SK-N-SH (cell line): ENCODE measurements around the gene IRF5. TPM values are rescaled to one million over a fixed set of nuclear protein-coding genes. Genes with fewer than 3 reads are reported as not detected.

Experiments
- CTCF ChIA-PET: fragments of 300-600, 350-600 bp; formaldehyde crosslinking; extraction: SDS; loops from one replicate; lab custom pipeline; 2021; lab: Yijun Ruan, JAX
- POLR2A ChIA-PET: fragments of 350-600 bp; sonication (Branson Sonifier 250); formaldehyde crosslinking; extraction: SDS; loops from one replicate; lab custom pipeline; 2020; ENCODE audit warnings: antibody characterized with exemption, inconsistent platforms; lab: Yijun Ruan, JAX
- DNase-seq: peaks from one replicate; pipeline ENCODE4 v3.0.0; 2012
- H2AFZ ChIP-seq: fragments of 200-600 bp; sonication (generic); 2 replicates; pipeline ENCODE4 v1.8.1; 2016; ENCODE audit warnings: antibody characterized with exemption, mild to moderate bottlenecking, low read depth
- H3F3A ChIP-seq: fragments of 200-600 bp; sonication (generic); replicated peaks from 2 replicates; pipeline ENCODE3; 2016; ENCODE audit warnings: antibody characterized with exemption, mild to moderate bottlenecking; ENCODE audit not compliant: insufficient read depth
- H3K27ac ChIP-seq, 2 experiments: fragments of 200-500 bp in 1 of 2; fragments of 200-600 bp in 1 of 2; sonication (Bioruptor generic) in 1 of 2; sonication (generic), shearing (Covaris generic) in 1 of 2; 2 replicates each; pipeline versions ENCODE4 v1.5.1 to v1.6.1; 2014 to 2016; ENCODE audit warnings: low read depth in 2 of 2, inconsistent platforms in 1 of 2, low read length in 1 of 2, mild to moderate bottlenecking in 1 of 2, mixed read lengths in 1 of 2
- H3K27me3 ChIP-seq: fragments of 200-600 bp; sonication (generic), shearing (Covaris generic); 2 replicates; pipeline ENCODE4 v1.6.1; 2016; ENCODE audit warnings: mixed run types; ENCODE audit not compliant: insufficient read depth
- H3K36me3 ChIP-seq, 2 experiments: fragments of 200-500 bp in 1 of 2; fragments of 200-600 bp in 1 of 2; sonication (Bioruptor generic) in 1 of 2; sonication (generic) in 1 of 2; replicated peaks in 1 of 2; 2 replicates each; pipeline versions ENCODE3 to v1.5.1; 2014 to 2016; ENCODE audit warnings: low read length in 1 of 2, mild to moderate bottlenecking in 1 of 2; ENCODE audit not compliant: insufficient read depth in 2 of 2, control insufficient read depth in 1 of 2
- H3K4me1 ChIP-seq, 2 experiments: fragments of 200-500 bp in 1 of 2; fragments of 200-600 bp in 1 of 2; sonication (Bioruptor generic) in 1 of 2; sonication (generic), shearing (Covaris generic) in 1 of 2; 2 replicates each; pipeline versions ENCODE4 v1.5.1 to v1.6.1; 2014 to 2016; ENCODE audit warnings: low read depth in 1 of 2, low read length in 1 of 2, mixed run types in 1 of 2; ENCODE audit not compliant: insufficient read depth in 2 of 2, control insufficient read depth in 1 of 2
- H3K4me2 ChIP-seq: fragments of 200-600 bp; sonication (generic), shearing (Covaris generic); 2 replicates; pipeline ENCODE4 v1.6.1; 2017; ENCODE audit warnings: mixed run types
- H3K4me3 ChIP-seq, 2 experiments: fragments of 200-500 bp in 1 of 2; fragments of 200-600 bp in 1 of 2; sonication (Bioruptor generic) in 1 of 2; sonication (generic), shearing (Covaris generic) in 1 of 2; 2 replicates each; pipeline versions ENCODE4 v1.5.1 to v1.8.1; 2014 to 2016; ENCODE audit warnings: low read depth in 2 of 2, inconsistent platforms in 1 of 2, low read length in 1 of 2, mild to moderate bottlenecking in 1 of 2, mixed read lengths in 1 of 2, moderate library complexity in 1 of 2
- H3K79me2 ChIP-seq: fragments of 200-600 bp; sonication (generic); 2 replicates; pipeline ENCODE4 v1.8.1; 2017; ENCODE audit warnings: mild to moderate bottlenecking; ENCODE audit not compliant: insufficient read depth
- H3K9ac ChIP-seq: fragments of 200-600 bp; sonication (generic); 2 replicates; pipeline ENCODE4 v1.6.1; 2017; ENCODE audit warnings: mixed run types
- H3K9me2 ChIP-seq: fragments of 200-600 bp; sonication (generic); 2 replicates; pipeline ENCODE4 v1.6.1; 2017; ENCODE audit warnings: mixed run types
- H3K9me3 ChIP-seq: fragments of 200-600 bp; sonication (generic); 2 replicates; pipeline ENCODE4 v1.6.1; 2017; ENCODE audit warnings: mixed run types, mild to moderate bottlenecking, moderate library complexity
- H4K20me1 ChIP-seq: fragments of 200-600 bp; sonication (generic); 2 replicates; pipeline ENCODE4 v1.6.1; 2017; ENCODE audit warnings: mild to moderate bottlenecking, mixed run types; ENCODE audit not compliant: insufficient read depth
- CHD2 ChIP-seq: fragments of 150-350 bp; IDR thresholded peaks from 2 replicates; pipeline ENCODE4 v1.6.1; 2018; ENCODE audit warnings: low read length; ENCODE audit not compliant: partially characterized antibody
- CTCF ChIP-seq: fragments of 200-600 bp; sonication (generic); IDR thresholded peaks from 2 replicates; pipeline ENCODE4 v1.6.1; 2017; ENCODE audit warnings: antibody characterized with exemption, mild to moderate bottlenecking, moderate library complexity
- EP300 ChIP-seq, 2 experiments: IDR thresholded peaks; 2 replicates each; pipeline versions ENCODE4 v1.4.0 to v1.6.1; 2012; ENCODE audit warnings: borderline replicate concordance in 1 of 2, low read depth in 1 of 2, low read length in 1 of 2
- EZH2phosphoT487 ChIP-seq: fragments of 200-600 bp; sonication (generic); IDR thresholded peaks from 2 replicates; pipeline ENCODE4 v1.6.1; 2017; ENCODE audit warnings: low read depth, mixed run types, mild to moderate bottlenecking, antibody characterized with exemption, moderate library complexity, borderline replicate concordance
- FOSL2 ChIP-seq: IDR thresholded peaks from 2 replicates; pipeline ENCODE4 v1.4.0; 2012; ENCODE audit warnings: low read depth, mild to moderate bottlenecking, moderate library complexity, borderline replicate concordance
- FOXM1 ChIP-seq: IDR thresholded peaks from 2 replicates; pipeline ENCODE4 v1.4.0; 2012; ENCODE audit warnings: low read depth, mild to moderate bottlenecking
- GABPA ChIP-seq: IDR thresholded peaks from 2 replicates; pipeline ENCODE4 v1.4.0; 2012; ENCODE audit warnings: low read depth, mild to moderate bottlenecking
- IRF3 ChIP-seq: fragments of 150-350 bp; IDR thresholded peaks from 2 replicates; pipeline ENCODE4 v1.6.1; 2016; ENCODE audit warnings: mild to moderate bottlenecking, low read depth, low read length
- JUND ChIP-seq: IDR thresholded peaks from 2 replicates; pipeline ENCODE4 v1.4.0; 2012
- MAX ChIP-seq: IDR thresholded peaks from 2 replicates; pipeline ENCODE4 v1.4.0; 2012; ENCODE audit warnings: low read depth
- PBX3 ChIP-seq: IDR thresholded peaks from 2 replicates; pipeline ENCODE4; 2012
- POLR2AphosphoS5 ChIP-seq: IDR thresholded peaks from 2 replicates; pipeline ENCODE4 v1.6.1; 2012; ENCODE audit warnings: low read depth, low read length
- RFX5 ChIP-seq: IDR thresholded peaks from 2 replicates; pipeline ENCODE4 v1.6.1; 2012; ENCODE audit warnings: mild to moderate bottlenecking, improper control_type of control experiment, low read length
- RXRA ChIP-seq: IDR thresholded peaks from 2 replicates; pipeline ENCODE4 v1.4.0; 2012; ENCODE audit warnings: low read depth, mild to moderate bottlenecking, borderline replicate concordance
- SIN3A ChIP-seq: IDR thresholded peaks from 2 replicates; pipeline ENCODE4 v1.6.1; 2012; ENCODE audit warnings: low read depth, mild to moderate bottlenecking, low read length, moderate library complexity, borderline replicate concordance
- SMC3 ChIP-seq: IDR thresholded peaks from 2 replicates; pipeline ENCODE4 v1.6.1; 2012; ENCODE audit warnings: low read depth, low read length, improper control_type of control experiment
- TEAD4 ChIP-seq: IDR thresholded peaks from 2 replicates; pipeline ENCODE4 v1.4.0; 2012; ENCODE audit warnings: mild to moderate bottlenecking, borderline replicate concordance; ENCODE audit not compliant: insufficient read depth
- WGBS: methylation state at CpG from one replicate; pipeline ENCODE4 v1.1.6; 2017; ENCODE audit warnings: low lambda C conversion rate; 5-methylcytosine and 5-hydroxymethylcytosine counted together
- polyA plus RNA-seq, 3 experiments: library from polyadenylated mRNA; depleted of rRNA; stranded (reverse); fragments of >200 nt; gene quantifications; 2 replicates each; pipeline ENCODE4 v1.2.3, GENCODE V29; 2012

IRF5 gene
- polyA plus RNA-seq, 1 of the 3 experiments (the other 2 are of a cell fraction), result 0.62 TPM

- Histone ChIP-seq H3K4me2 (no peak overlapping the region), H3F3A (peaks cover 11% of the 10 kb centered on the region), H3K27me3 (no peaks in the 10 kb centered on the region), H3K9me3 (no peaks in the 10 kb centered on the region), H3K27ac (peak overlapping the region in 1 of 2 experiments; percentile 93; a peak in 2 of 4 replicates), H2AFZ (no peak overlapping the region), H3K9me2 (no peaks in the 10 kb centered on the region), H3K36me3 (peaks cover 55 to 66% of the 10 kb centered on the region in 2 experiments), H3K4me1 (peaks cover 5 to 60% of the 10 kb centered on the region in 2 experiments; a peak in 3 of 4 replicates), H4K20me1 (no peaks in the 10 kb centered on the region; the same call in 1 of the 2 replicates), H3K4me3 (no peak overlapping the region), H3K79me2 (no peaks in the 10 kb centered on the region), H3K9ac (no peak overlapping the region)
- TF ChIP-seq JUND (no peak), RXRA (no peak), EZH2phosphoT487 (no peak), SIN3A (no peak), IRF3 (no peak)
- POLR2A ChIA-PET, result no interaction called here
- CTCF ChIA-PET, result interaction anchor here (0.8 to 4.8 kb wide), 9 partner anchors 9 to 137 kb away, joined by 3 to 32 read pairs (median 4); no protein-coding TSS in a partner anchor
- WGBS, result 95% methylated on average over 2 of the region's 2 CpGs
- no peak for DNase-seq
Observed at GRCh38 chr7:128954150-128954549, 16.4 kb downstream of the IRF5 start.

- Histone ChIP-seq H3K79me2 (no peaks in the 10 kb centered on the region), H3K27ac (peak overlapping the region; percentile 35 to 93), H4K20me1 (no peaks in the 10 kb centered on the region; the same call in 1 of the 2 replicates), H3F3A (peaks cover 15% of the 10 kb centered on the region), H3K9me2 (no peaks in the 10 kb centered on the region), H2AFZ (no peak overlapping the region), H3K9ac (no peak overlapping the region), H3K27me3 (no peaks in the 10 kb centered on the region), H3K4me3 (no peak overlapping the region), H3K9me3 (no peaks in the 10 kb centered on the region), H3K4me1 (peaks cover 5 to 52% of the 10 kb centered on the region in 2 experiments; a peak in 3 of 4 replicates), H3K4me2 (0 out of 2 replicates have a peak overlapping the region, but pooled peaks have one; percentile 2), H3K36me3 (peaks cover 58 to 76% of the 10 kb centered on the region in 2 experiments)
- 45% methylated on average over 15 of the region's 15 CpGs for WGBS
- ChIA-PET CTCF (interaction anchor here (0.7 to 4.8 kb wide), 20 partner anchors 8 to 413 kb away, joined by 3 to 32 read pairs (median 4); partner anchors contain the start of genes ATP6V1F and KCP), POLR2A (interaction anchor here (1.5 kb wide), 1 partner anchor 8 kb away, joined by 3 read pairs; no protein-coding TSS in a partner anchor)
- peak; percentile 86 for DNase-seq
- TF ChIP-seq RXRA (no peak), EP300 (IDR thresholded peaks at IDR 0.05; ENCODE audit: borderline replicate concordance in 1 of 2, low read depth in 1 of 2, low read length in 1 of 2) (peak in 1 of 2 experiments; percentile 89; a peak in 2 of 4 replicates), JUND (no peak), IRF3 (no peak), FOSL2 (no peak), MAX (peak; percentile 20; the same call in 1 of the 2 replicates), POLR2AphosphoS5 (0 out of 2 replicates have a peak, but pooled peaks have one; percentile 16), CHD2 (peak; percentile 59), EZH2phosphoT487 (no peak), CTCF (no peak; the same call in 1 of the 2 replicates), RFX5 (no peak; the same call in 1 of the 2 replicates), PBX3 (peak; percentile 59), FOXM1 (no peak), SIN3A (no peak; the same call in 1 of the 2 replicates), TEAD4 (no peak), SMC3 (peak; percentile 27; the same call in 1 of the 2 replicates), GABPA (no peak)
Observed at GRCh38 chr7:128954830-128955802, 17.4 kb downstream of the IRF5 start.
